Transverse colon (tissue), 4 donors: Measurements from ENCODE around the gene SCRT2.

Experiments used
- EP300 ChIP-seq: sonication (generic); formaldehyde crosslinking; IDR thresholded peaks from one replicate; pipeline ENCODE4 v1.6.1; 2017; ENCODE audit warnings: antibody characterized with exemption, low read depth
- POLR2A ChIP-seq: fragments of 450-650 bp; IDR thresholded peaks from one replicate; pipeline ENCODE4 v1.6.1; 2016; ENCODE audit warnings: antibody characterized with exemption, mild to moderate bottlenecking, moderate library complexity
- POLR2AphosphoS5 ChIP-seq, 3 donors: sonication (generic); formaldehyde crosslinking; IDR thresholded peaks; one replicate each; pipeline ENCODE4 v1.6.1; 2016; ENCODE audit warnings: antibody characterized with exemption in 3 of 3
- TF ChIP-seq, protein P1 (sequence below), 5 experiments: fragments of 200-600 bp in 3 of 5; fragments of 450-650 bp in 2 of 5; sonication (generic) in 3 of 5; IDR thresholded peaks; 1 replicate in 2 of 5; 2 replicates in 3 of 5; pipeline ENCODE4 v1.5.1; 2016 to 2017; ENCODE audit warnings: antibody characterized with exemption in 5 of 5, inconsistent platforms in 3 of 5, mild to moderate bottlenecking in 2 of 5, moderate library complexity in 1 of 5

DNA sequence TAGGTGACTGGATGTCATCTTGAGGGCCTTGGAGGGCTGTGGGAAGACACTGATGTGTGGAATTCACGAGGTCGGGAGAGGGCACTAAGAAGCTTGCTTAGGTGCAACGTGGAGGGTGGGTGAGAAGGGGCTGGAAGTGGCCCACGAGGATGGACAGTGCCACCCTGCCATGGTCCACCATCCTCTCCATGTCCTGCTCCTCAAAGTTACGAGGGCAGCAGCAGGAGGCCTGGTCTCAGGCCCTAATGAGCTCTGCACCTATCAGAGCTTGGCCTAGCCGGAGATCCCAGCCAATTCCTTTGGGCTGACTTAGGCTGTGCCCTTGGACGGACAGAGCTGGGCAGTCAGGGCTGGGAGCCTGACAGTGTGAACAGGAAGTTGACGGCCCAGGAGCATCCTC, 27.8 kb upstream of the SCRT2 start:
- TF ChIP-seq, protein P1, sequence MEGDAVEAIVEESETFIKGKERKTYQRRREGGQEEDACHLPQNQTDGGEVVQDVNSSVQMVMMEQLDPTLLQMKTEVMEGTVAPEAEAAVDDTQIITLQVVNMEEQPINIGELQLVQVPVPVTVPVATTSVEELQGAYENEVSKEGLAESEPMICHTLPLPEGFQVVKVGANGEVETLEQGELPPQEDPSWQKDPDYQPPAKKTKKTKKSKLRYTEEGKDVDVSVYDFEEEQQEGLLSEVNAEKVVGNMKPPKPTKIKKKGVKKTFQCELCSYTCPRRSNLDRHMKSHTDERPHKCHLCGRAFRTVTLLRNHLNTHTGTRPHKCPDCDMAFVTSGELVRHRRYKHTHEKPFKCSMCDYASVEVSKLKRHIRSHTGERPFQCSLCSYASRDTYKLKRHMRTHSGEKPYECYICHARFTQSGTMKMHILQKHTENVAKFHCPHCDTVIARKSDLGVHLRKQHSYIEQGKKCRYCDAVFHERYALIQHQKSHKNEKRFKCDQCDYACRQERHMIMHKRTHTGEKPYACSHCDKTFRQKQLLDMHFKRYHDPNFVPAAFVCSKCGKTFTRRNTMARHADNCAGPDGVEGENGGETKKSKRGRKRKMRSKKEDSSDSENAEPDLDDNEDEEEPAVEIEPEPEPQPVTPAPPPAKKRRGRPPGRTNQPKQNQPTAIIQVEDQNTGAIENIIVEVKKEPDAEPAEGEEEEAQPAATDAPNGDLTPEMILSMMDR (IDR thresholded peaks at IDR 0.05), result no peak
- TF ChIP-seq POLR2A (no peak), POLR2AphosphoS5 (IDR thresholded peaks at IDR 0.05) (no peak), EP300 (no peak)
